Activated naive CD8-positive, alpha-beta T cell treated with anti-CD3 and anti-CD28 coated beads for 36 hours (primary cell): ENCODE measurements around the gene LASP1. TPM values are rescaled to one million over a fixed set of nuclear protein-coding genes. Genes with fewer than 3 reads are reported as not detected.
A peak's percentile ranks its signal among the peaks of the same experiment; 100 is the strongest.

ENCODE experiments used
- DNase-seq: peaks from one replicate; pipeline ENCODE4 v3.0.0; 2021
- H3K27ac Mint-ChIP-seq: one replicate; pipeline ENCODE4 v1.8.0; 2022; ENCODE audit warnings: mild to moderate bottlenecking, moderate library complexity, mixed read lengths
- H3K27me3 Mint-ChIP-seq: one replicate; pipeline ENCODE4 v1.8.0; 2022; ENCODE audit warnings: mild to moderate bottlenecking, mixed read lengths
- H3K36me3 Mint-ChIP-seq: one replicate; pipeline ENCODE4 v1.8.0; 2021; ENCODE audit warnings: mild to moderate bottlenecking, mixed read lengths
- H3K4me1 Mint-ChIP-seq: one replicate; pipeline ENCODE4 v1.8.0; 2021; ENCODE audit warnings: mixed read lengths
- H3K4me3 Mint-ChIP-seq: one replicate; pipeline ENCODE4 v1.8.0; 2022; ENCODE audit warnings: mild to moderate bottlenecking, moderate library complexity, mixed read lengths
- H3K9me3 Mint-ChIP-seq: one replicate; pipeline ENCODE4 v1.8.0; 2022; ENCODE audit warnings: mixed read lengths
- total RNA-seq, 2 experiments: library from RNA; stranded (reverse); gene quantifications; one replicate each; pipeline ENCODE4 v1.2.3, GENCODE V29; 2021

Gene LASP1
- total RNA-seq, 2 experiments from 2014 or later, result 131 TPM

DNA sequence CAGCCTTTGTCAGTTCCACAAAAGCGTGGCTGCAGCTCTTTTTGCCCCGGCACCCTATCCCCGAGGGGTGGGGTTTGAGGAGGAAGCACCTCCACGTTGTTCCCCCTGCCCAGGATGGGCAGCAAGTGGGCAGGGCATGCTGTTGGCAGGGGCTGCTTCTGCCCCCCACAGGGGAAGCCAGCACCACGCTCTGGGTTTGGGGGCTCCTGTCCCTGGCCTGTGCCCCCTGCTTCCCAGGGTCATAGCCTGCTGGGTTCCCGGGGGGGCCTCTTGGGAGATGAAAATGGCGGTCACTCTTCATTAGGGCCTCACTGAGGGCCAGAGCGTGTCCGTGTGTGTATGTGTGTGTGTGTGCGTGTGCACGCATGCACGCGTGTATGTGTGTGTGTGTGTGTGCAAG lies 22.8 kb downstream of the LASP1 start:
- Mint-ChIP-seq H3K9me3 (no peaks in the 10 kb centered on the region), H3K36me3 (peaks cover 56% of the 10 kb centered on the region), H3K4me1 (peaks cover 82% of the 10 kb centered on the region), H3K27me3 (no peaks in the 10 kb centered on the region), H3K4me3 (no peak overlapping the region), H3K27ac (no peak overlapping the region)
- DNase-seq, result no peak

DNA sequence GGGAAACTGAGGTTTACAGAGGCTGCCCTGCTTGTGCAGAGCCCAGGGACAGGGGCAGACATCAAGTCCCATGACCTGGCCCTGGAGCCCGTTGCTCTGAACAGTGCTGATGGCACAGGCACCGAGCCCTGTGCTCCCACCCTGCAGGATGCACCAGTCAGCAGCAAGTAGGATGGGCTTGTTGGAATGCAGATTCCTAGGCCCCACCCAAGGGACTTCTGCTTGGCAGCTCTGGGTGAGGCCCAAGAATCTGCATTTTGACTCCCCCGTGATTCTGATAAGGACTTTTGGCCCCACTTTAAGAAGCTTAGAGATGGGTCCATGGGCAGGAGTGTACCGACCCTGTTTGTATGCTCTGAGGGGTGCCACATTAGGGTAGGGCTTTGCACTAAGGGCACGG lies 23.3 kb downstream of the LASP1 start:
- H3K4me1 Mint-ChIP-seq, result peaks cover 82% of the 10 kb centered on the region

DNA sequence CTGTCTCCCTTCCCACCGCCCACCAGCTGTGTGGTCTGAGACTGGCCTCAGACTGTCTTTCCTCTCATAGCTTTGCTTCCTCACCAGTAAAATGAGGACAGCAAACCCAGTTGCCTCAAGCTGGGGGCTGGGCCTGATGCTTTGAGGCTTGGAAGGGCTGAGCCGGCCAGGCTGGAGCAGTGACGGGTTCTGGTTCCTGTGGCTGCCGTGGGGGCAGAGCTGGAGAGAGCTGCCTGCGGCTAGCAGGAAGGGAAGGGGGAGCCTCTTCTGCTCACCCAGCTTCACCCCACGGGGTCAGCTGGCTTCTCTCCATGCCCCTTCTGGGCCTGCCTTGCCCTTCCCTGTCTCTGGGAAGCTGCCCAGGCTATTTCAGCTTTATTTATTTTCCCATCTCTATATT lies 23.7 kb downstream of the LASP1 start:
- Mint-ChIP-seq H3K9me3 (no peaks in the 10 kb centered on the region), H3K4me1 (peaks cover 83% of the 10 kb centered on the region), H3K27me3 (no peaks in the 10 kb centered on the region), H3K4me3 (no peak overlapping the region), H3K27ac (peak overlapping the region; percentile 61), H3K36me3 (peaks cover 61% of the 10 kb centered on the region)
- peak; percentile 57 for DNase-seq

More for the DNA sequence above, 23.3 kb downstream of the LASP1 start:
- H3K36me3 Mint-ChIP-seq, result peaks cover 59% of the 10 kb centered on the region
- no peaks in the 10 kb centered on the region for H3K27me3 Mint-ChIP-seq
- DNase-seq, result no peak
- no peaks in the 10 kb centered on the region for H3K9me3 Mint-ChIP-seq
- no peak overlapping the region for H3K4me3 Mint-ChIP-seq
- H3K27ac Mint-ChIP-seq, result peak overlapping the region; percentile 61

DNA sequence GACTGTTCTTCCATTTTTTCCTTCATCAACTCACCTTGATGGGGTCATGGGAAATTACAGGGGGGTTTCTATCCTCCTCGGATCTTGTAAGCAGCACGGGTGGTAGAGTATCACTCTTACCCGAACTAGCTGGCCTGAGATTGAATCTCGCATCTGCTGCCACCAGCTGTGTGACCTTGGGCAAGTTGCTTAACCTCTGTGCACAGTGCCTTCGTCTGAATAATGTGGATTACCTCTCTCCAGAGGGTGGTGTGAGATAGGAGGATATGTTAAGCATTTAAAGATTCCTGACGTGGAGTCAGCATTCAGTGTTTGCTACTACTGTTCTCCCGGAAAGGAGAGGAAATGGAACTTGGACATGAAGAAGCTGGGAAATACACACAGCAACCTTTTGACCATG lies 24.4 kb downstream of the LASP1 start:
- DNase-seq, result no peak
- peaks cover 61% of the 10 kb centered on the region for H3K36me3 Mint-ChIP-seq
- no peaks in the 10 kb centered on the region for H3K9me3 Mint-ChIP-seq
- H3K27ac Mint-ChIP-seq, result peak overlapping the region; percentile 61
- H3K27me3 Mint-ChIP-seq, result no peaks in the 10 kb centered on the region
- H3K4me3 Mint-ChIP-seq, result no peak overlapping the region
- peaks cover 84% of the 10 kb centered on the region for H3K4me1 Mint-ChIP-seq

DNA sequence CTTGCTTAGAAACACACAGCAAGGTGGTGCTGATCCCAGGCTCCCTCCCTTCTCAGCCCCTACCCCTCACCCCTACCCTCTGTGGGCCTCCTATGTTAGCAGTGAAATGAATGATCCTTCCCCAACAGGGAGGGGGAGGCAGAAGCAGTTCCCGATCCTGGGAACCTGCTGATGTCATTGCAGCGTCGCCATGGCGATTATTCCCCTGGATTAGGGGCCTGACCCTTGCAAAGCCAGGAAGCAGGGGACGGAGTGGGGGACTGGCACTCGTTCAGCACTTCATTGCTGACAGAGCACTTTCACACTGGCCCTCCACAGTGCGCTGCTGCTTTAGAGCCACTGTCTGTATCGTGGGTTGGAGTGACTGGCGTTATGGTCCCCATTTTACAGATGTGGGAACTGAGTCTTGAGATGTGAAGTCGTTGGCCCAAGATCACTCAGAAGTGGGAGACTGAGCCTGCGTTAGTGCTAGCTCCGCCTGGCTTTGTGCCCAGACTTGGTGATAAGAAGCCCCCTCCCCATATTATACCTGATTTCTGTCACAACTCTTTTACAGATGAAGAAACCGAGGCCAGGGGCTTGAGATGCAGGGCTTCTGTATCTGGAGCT lies 26.6 kb downstream of the LASP1 start:
- no peaks in the 10 kb centered on the region for H3K9me3 Mint-ChIP-seq
- peaks cover 82% of the 10 kb centered on the region for H3K4me1 Mint-ChIP-seq
- H3K4me3 Mint-ChIP-seq, result no peak overlapping the region
- H3K27me3 Mint-ChIP-seq, result no peaks in the 10 kb centered on the region
- H3K36me3 Mint-ChIP-seq, result peaks cover 61% of the 10 kb centered on the region
- H3K27ac Mint-ChIP-seq, result peak overlapping the region; percentile 91
- DNase-seq, result no peak

DNA sequence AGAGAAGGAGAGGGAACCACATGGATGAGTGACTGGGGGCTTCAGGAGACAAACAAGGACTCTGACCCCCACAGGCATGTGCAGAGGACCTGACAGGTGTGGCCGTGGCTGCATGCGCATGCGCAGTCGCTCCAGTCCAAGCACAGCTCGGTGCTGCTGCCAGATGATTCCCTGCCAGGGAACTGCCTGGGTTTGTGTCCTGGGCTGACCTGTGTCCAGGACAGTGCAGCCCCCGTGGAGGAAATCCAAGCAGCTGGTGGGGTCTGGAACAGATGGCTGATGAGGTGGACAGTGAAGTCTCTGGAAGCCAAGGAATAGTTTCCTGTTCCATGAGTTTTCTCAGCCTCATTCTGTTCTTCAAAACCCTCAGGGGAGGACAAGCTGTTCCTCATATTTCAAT lies 27.3 kb downstream of the LASP1 start:
- no peak for DNase-seq
- peaks cover 60% of the 10 kb centered on the region for H3K36me3 Mint-ChIP-seq
- H3K27ac Mint-ChIP-seq, result peak overlapping the region; percentile 91
- no peak overlapping the region for H3K4me3 Mint-ChIP-seq
- no peaks in the 10 kb centered on the region for H3K27me3 Mint-ChIP-seq
- H3K4me1 Mint-ChIP-seq, result peaks cover 78% of the 10 kb centered on the region
- H3K9me3 Mint-ChIP-seq, result no peaks in the 10 kb centered on the region

DNA sequence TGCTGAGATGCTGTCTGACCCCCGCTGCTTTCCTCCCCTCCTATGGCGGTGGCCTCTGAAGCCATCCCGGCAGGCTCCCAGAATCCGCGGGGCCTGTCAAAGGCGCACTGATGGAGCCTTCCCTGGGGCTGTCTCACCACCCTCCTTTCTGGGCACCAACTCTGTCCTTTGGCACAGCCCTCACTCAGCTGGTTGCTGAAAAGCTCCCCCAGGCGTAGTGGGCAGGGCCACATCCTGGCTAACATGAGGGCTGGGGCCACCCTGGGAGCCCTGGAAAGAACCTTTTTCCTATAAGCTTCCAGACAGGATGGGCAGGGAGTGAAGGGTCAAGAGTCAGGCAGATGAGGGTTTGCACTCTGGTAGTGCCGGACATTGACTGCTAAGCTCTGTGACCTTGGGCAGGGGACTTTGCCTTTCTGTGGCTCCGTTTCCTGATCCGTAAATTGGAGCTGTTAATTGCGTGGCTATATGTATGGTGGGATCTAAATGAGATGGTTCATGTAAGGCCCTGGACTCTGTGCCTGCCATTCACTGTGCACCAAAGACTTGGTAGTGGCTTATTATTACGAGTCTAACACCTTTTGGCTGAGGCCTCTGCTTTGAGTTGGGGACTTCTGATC lies 27.9 kb downstream of the LASP1 start:
- H3K9me3 Mint-ChIP-seq, result no peaks in the 10 kb centered on the region
- peak overlapping the region; percentile 58 for H3K4me3 Mint-ChIP-seq
- H3K36me3 Mint-ChIP-seq, result peaks cover 59% of the 10 kb centered on the region
- no peak for DNase-seq
- H3K4me1 Mint-ChIP-seq, result peaks cover 72% of the 10 kb centered on the region
- no peaks in the 10 kb centered on the region for H3K27me3 Mint-ChIP-seq
- H3K27ac Mint-ChIP-seq, result peak overlapping the region; percentile 91

DNA sequence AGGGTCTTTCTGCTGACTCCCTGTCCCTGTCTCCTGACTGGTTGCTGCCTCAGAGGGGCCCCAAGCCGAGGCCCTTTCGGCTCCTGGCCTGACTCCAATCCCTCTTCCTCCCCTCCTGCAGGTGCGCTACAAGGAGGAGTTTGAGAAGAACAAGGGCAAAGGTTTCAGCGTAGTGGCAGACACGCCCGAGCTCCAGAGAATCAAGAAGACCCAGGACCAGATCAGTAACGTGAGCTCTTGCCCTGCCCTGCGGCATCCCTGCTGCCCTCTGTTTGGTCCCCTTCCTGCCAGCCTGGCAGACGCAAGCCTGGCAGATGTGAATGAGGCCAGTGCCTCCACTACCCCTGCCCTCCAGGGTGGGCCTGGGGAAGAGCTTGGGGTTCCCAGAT lies 28.4 kb downstream of the LASP1 start:
- Mint-ChIP-seq H3K9me3 (no peaks in the 10 kb centered on the region), H3K27me3 (no peaks in the 10 kb centered on the region), H3K4me3 (peak overlapping the region; percentile 58), H3K36me3 (peaks cover 64% of the 10 kb centered on the region), H3K4me1 (peaks cover 67% of the 10 kb centered on the region), H3K27ac (peak overlapping the region; percentile 91)
- DNase-seq, result peak; percentile 40

DNA sequence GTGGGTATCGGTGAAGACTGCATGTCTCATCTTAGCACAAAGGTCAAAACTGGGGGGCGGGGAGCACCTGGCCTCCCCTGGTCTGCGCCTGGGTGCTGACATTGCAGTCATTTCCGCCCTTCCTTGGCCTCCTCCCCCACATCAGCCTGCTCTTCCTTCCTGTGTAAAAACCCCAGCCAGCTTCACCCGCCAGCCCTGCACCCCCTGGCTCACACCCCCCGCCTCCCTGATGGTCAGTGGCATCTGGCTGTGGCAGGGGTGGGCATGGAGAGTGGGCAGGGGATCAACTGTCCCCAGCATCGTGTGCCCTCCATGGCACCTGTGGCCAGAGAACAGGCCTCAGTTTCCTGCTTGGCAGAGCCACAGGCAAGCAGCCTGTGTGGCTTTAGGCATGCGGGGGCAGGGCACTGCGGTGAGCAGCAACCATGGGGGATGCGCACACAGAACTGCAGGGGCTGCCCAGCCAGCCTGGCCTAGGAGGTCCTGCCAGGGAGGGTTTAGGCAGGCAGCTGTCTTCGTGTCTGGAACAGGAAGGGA lies 29.0 kb downstream of the LASP1 start:
- Mint-ChIP-seq H3K27ac (peak overlapping the region; percentile 91), H3K4me1 (peaks cover 67% of the 10 kb centered on the region), H3K9me3 (no peaks in the 10 kb centered on the region), H3K4me3 (peak overlapping the region; percentile 58), H3K27me3 (no peaks in the 10 kb centered on the region), H3K36me3 (peaks cover 69% of the 10 kb centered on the region)
- peak; percentile 90 for DNase-seq

DNA sequence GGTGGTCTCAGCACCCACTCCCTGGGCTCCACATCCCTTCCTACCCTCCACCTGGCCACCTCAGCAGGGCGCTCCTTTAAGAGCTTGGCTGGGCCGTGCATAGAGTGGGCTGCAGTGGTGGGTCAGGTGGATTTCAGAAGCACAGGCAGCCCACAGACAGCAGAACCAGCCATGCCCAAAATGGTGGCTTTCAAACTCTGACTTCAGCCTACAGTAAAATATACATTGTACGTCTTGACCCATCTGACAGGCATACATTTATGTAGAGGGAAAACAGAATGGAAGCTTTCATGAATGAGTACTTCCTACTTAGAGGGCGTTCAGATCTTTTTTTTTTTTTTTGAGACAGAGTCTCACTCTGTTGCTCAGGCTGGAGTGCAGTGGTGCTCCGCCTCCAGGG lies 29.6 kb downstream of the LASP1 start:
- Mint-ChIP-seq H3K9me3 (no peaks in the 10 kb centered on the region), H3K4me3 (peak overlapping the region; percentile 58), H3K4me1 (peaks cover 62% of the 10 kb centered on the region), H3K36me3 (peaks cover 68% of the 10 kb centered on the region), H3K27ac (peak overlapping the region; percentile 91), H3K27me3 (no peaks in the 10 kb centered on the region)
- DNase-seq, result no peak

DNA sequence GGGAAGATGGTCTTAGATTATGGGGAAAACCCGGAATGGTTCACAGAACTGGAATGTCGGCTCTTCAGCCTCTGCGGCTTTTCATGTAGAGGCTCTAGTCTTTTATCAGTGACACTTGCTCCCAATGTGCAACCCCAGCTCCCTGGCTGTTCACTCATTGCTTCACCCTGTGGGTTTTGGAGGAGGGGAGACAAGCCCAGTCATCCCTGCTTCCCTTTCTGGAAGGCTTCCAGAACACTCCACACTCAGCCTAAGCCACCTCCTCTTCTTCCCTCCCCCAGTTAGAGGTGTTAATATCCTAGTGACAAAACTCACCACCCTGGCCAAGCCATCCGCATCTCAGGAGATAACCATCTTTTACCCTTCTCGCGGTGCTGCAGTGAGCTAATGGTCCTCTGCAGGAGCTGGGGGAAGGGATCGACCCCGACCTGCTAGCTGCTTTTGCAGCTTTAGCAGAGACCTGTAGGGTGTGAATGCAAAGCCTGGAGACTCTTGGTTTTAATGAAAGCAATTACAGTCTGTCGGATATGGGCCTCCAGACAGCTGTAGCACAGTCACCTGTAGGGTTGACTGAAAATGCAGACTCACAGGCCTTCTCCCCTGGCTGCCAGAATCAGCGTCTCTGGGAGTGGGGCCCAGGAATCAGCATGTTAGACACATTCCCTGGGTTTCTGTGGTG lies 31.3 kb downstream of the LASP1 start:
- no peaks in the 10 kb centered on the region for H3K9me3 Mint-ChIP-seq
- H3K36me3 Mint-ChIP-seq, result peaks cover 62% of the 10 kb centered on the region
- no peak for DNase-seq
- H3K27ac Mint-ChIP-seq, result peak overlapping the region; percentile 72
- H3K4me1 Mint-ChIP-seq, result peaks cover 64% of the 10 kb centered on the region
- H3K27me3 Mint-ChIP-seq, result no peaks in the 10 kb centered on the region
- peak overlapping the region; percentile 9 for H3K4me3 Mint-ChIP-seq

DNA sequence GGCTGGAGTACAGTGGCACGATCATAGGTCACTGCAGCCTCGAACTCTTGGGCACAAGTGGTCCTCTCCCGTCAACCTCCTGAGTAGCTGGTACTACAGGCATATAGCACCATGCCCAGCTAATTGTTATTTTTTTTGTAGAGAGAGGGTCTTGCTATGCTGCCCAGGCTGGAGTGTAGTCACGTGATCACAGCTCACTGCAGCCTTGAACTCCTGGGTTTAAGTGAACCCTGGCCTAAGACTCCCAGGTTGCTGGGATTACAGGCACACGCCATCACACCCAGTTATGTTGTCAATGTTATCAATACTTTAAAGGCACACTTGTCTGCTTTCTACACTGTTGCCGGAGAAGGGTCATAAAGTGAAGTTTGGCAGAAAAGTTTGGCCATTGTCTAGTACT lies 33.5 kb downstream of the LASP1 start:
- Mint-ChIP-seq H3K4me3 (no peak overlapping the region), H3K9me3 (no peaks in the 10 kb centered on the region), H3K4me1 (peaks cover 54% of the 10 kb centered on the region), H3K36me3 (peaks cover 45% of the 10 kb centered on the region), H3K27ac (no peak overlapping the region), H3K27me3 (no peaks in the 10 kb centered on the region)
- DNase-seq, result no peak

DNA sequence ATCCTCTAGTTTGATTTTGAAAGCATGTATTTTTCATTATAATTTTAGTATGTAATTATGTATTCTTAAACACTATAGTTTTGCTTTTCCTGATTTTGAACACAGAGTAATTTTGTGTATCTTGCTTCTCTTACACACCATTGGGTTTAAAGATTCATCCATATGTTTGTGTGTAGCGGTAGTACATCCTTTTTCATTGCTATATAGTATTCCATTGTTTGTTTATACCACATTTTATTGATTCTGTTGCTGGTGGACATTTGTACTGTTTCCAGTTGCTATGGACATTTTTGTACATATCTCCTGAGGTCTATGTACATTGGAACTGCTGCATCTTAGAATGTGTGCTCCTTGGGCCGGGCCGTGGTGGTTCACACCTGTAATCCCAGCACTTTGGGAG lies 35.0 kb downstream of the LASP1 start:
- Mint-ChIP-seq H3K27ac (no peak overlapping the region), H3K4me1 (peaks cover 47% of the 10 kb centered on the region), H3K9me3 (no peaks in the 10 kb centered on the region), H3K4me3 (no peak overlapping the region), H3K36me3 (peaks cover 35% of the 10 kb centered on the region), H3K27me3 (no peaks in the 10 kb centered on the region)
- DNase-seq, result no peak

DNA sequence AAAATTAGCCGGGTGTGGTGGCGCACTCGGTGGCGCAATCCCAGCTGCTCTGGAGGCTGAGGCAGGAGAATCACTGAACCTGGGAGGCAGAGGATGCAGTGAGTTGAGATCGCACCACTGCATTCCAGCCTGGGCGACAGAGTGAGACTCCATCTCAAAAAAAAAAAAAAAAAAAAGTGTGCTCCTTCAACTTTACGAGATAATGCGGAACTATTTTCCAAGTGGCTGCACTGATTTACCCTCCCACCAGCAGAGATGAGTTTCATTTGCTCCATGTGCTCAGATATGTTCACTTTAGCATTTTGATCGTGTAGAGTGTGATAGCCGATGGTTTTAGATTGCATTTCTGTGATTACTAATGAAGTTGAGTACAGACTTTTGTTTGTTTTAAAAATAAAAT lies 35.5 kb downstream of the LASP1 start:
- H3K9me3 Mint-ChIP-seq, result no peaks in the 10 kb centered on the region
- peaks cover 35% of the 10 kb centered on the region for H3K36me3 Mint-ChIP-seq
- no peak for DNase-seq
- peak overlapping the region; percentile 25 for H3K27ac Mint-ChIP-seq
- H3K4me1 Mint-ChIP-seq, result peaks cover 47% of the 10 kb centered on the region
- no peak overlapping the region for H3K4me3 Mint-ChIP-seq
- H3K27me3 Mint-ChIP-seq, result no peaks in the 10 kb centered on the region

DNA sequence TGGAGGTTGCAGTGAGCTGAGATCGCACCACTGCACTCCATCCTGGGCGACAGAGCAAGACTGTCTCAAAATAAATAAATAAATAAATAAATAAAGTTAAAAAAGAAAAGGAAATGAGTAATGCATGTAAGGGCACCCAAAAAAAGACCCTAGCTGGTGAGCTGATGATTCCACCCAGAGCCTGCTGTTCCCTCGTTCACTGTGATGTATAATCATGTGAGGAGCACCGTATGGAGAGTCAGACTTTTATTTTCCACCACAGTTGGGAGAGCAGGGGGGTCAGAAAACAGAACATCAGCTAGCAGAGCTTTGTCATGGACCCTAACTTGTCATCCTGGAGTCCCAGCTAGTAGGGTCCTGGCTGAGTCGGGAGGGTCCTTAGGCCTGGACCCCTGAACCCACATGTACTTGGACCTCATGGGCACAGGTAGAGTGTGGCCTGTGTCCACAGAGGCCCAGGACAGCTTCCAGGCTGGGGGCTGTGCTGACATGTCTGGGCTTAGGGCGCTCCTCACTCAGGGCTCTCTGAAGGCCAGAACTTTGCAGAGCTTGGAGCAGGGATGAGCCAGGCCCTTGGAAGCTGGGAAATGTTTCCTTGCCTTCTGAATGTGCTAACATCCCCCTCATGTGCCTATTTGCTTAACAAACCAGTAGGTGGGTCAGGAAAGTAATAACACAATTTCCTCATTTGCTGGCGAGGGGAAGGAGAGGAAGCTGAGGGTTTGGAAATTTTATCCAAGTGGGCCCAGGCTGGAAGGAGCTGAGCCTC lies 36.8 kb downstream of the LASP1 start:
- Mint-ChIP-seq H3K4me3 (no peak overlapping the region), H3K9me3 (no peaks in the 10 kb centered on the region), H3K27me3 (no peaks in the 10 kb centered on the region), H3K27ac (no peak overlapping the region), H3K36me3 (peaks cover 33% of the 10 kb centered on the region), H3K4me1 (peaks cover 37% of the 10 kb centered on the region)
- no peak for DNase-seq
